AG04450 (cell line): ENCODE results near the gene VWF. TPM values are rescaled to one million over a fixed set of nuclear protein-coding genes. Genes with fewer than 3 reads are reported as not detected.

Experiments used
- CTCF ChIA-PET: fragments of 300-600, 350-600 bp; formaldehyde crosslinking; extraction: SDS; loops from one replicate; lab custom pipeline; 2022; ENCODE audit warnings: antibody characterized with exemption, inconsistent platforms; lab: Charles Lee
- POLR2A ChIA-PET: fragments of 350-600 bp; formaldehyde crosslinking; extraction: SDS; loops from one replicate; lab custom pipeline; 2021; ENCODE audit warnings: antibody characterized with exemption, inconsistent platforms; lab: Yijun Ruan, JAX
- DNase-seq: peaks from one replicate; pipeline ENCODE4 v3.0.0-alpha.2; 2011; ENCODE audit warnings: low read depth, low spot score
- H3K27ac ChIP-seq: one replicate; pipeline ENCODE4 v1.5.1; 2012; ENCODE audit warnings: low read depth, low read length, control low read depth
- H3K27me3 ChIP-seq: one replicate; pipeline ENCODE4 v1.6.0; 2012; ENCODE audit warnings: low read length; ENCODE audit not compliant: control insufficient read depth, insufficient read depth
- H3K4me3 ChIP-seq: 2 replicates; pipeline ENCODE4 v1.5.1; 2011; ENCODE audit warnings: mild to moderate bottlenecking, low read depth, low read length, control low read depth
- H3K9me3 ChIP-seq: 2 replicates; pipeline ENCODE4 v1.5.1; 2012; ENCODE audit warnings: low read length; ENCODE audit not compliant: control insufficient read depth, insufficient read depth
- polyA plus RNA-seq: library from polyadenylated mRNA; depleted of rRNA; stranded (reverse); fragments of >200 nt; gene quantifications from 2 replicates; pipeline ENCODE4 v1.2.3, GENCODE V29; 2011
- TF ChIP-seq, protein P1 (sequence below): IDR thresholded peaks from 2 replicates; pipeline ENCODE4 v1.5.1; 2011; ENCODE audit warnings: low read depth, low read length, control low read depth, inconsistent platforms

Gene VWF
- polyA plus RNA-seq, 1 experiment: 0.35 TPM

GRCh38 chr12:6059221-6059620 is 65.2 kb downstream of the VWF start:
- H3K27ac ChIP-seq: no peak overlapping the region
- no peak overlapping the region for H3K4me3 ChIP-seq
- ChIA-PET CTCF (interaction anchor here (2.4 to 3.5 kb wide), 2 partner anchors 220 to 225 kb away, joined by 12 to 15 read pairs; no protein-coding TSS in a partner anchor), POLR2A (no interaction called here)
- DNase-seq: no peak
- no peaks in the 10 kb centered on the region for H3K27me3 ChIP-seq
- H3K9me3 ChIP-seq: no peaks in the 10 kb centered on the region; the same call in 1 of the 2 replicates
- TF ChIP-seq, protein P1, sequence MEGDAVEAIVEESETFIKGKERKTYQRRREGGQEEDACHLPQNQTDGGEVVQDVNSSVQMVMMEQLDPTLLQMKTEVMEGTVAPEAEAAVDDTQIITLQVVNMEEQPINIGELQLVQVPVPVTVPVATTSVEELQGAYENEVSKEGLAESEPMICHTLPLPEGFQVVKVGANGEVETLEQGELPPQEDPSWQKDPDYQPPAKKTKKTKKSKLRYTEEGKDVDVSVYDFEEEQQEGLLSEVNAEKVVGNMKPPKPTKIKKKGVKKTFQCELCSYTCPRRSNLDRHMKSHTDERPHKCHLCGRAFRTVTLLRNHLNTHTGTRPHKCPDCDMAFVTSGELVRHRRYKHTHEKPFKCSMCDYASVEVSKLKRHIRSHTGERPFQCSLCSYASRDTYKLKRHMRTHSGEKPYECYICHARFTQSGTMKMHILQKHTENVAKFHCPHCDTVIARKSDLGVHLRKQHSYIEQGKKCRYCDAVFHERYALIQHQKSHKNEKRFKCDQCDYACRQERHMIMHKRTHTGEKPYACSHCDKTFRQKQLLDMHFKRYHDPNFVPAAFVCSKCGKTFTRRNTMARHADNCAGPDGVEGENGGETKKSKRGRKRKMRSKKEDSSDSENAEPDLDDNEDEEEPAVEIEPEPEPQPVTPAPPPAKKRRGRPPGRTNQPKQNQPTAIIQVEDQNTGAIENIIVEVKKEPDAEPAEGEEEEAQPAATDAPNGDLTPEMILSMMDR: no peak

GRCh38 chr12:6058481-6059161 is 65.8 kb downstream of the VWF start:
- POLR2A ChIA-PET: interaction anchor here (0.5 kb wide), 1 partner anchor 236 kb away, joined by 3 read pairs; no protein-coding TSS in a partner anchor
- TF ChIP-seq, protein P1: no peak
- DNase-seq: no peak

DNA sequence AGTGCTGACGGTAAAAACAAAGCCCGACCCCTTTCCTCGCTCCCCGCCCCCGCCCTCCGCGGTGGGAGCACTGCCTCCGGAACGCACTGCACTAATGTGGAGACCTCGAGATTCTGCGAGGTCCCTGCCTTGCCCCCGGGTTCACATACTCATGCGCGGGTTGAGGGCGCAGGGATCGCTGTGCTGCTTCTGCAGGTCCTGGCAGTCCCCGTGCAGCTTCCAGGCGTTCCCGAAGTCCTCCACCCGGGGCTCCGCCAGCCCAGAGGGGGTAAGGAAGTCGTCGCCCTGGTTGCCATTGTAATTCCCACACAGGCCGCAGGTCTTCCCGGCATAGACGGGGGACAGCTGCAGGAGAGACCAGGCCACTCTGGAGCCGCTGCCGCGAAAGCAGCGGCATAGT is 66.8 kb downstream of the VWF start:
- ChIA-PET POLR2A (interaction anchor here (0.6 kb wide), 1 partner anchor 62 kb away, joined by 5 read pairs; no protein-coding TSS in a partner anchor), CTCF (interaction anchor here (0.6 to 2.4 kb wide), 6 partner anchors 19 to 858 kb away, joined by 3 to 12 read pairs (median 4); no protein-coding TSS in a partner anchor)
- no peak overlapping the region for H3K27ac ChIP-seq
- no peaks in the 10 kb centered on the region; the same call in 1 of the 2 replicates for H3K9me3 ChIP-seq
- H3K27me3 ChIP-seq: no peaks in the 10 kb centered on the region
- no peak for DNase-seq
- TF ChIP-seq, protein P1: no peak
- no peak overlapping the region for H3K4me3 ChIP-seq

More at GRCh38 chr12:6058481-6059161, 65.8 kb downstream of the VWF start:
- CTCF ChIA-PET: interaction anchor here (0.6 to 3.5 kb wide), 3 partner anchors 18 to 226 kb away, joined by 3 to 15 read pairs (median 12); no protein-coding TSS in a partner anchor
- Histone ChIP-seq H3K27ac (no peak overlapping the region), H3K9me3 (no peaks in the 10 kb centered on the region; the same call in 1 of the 2 replicates), H3K4me3 (no peak overlapping the region), H3K27me3 (no peaks in the 10 kb centered on the region)

DNA sequence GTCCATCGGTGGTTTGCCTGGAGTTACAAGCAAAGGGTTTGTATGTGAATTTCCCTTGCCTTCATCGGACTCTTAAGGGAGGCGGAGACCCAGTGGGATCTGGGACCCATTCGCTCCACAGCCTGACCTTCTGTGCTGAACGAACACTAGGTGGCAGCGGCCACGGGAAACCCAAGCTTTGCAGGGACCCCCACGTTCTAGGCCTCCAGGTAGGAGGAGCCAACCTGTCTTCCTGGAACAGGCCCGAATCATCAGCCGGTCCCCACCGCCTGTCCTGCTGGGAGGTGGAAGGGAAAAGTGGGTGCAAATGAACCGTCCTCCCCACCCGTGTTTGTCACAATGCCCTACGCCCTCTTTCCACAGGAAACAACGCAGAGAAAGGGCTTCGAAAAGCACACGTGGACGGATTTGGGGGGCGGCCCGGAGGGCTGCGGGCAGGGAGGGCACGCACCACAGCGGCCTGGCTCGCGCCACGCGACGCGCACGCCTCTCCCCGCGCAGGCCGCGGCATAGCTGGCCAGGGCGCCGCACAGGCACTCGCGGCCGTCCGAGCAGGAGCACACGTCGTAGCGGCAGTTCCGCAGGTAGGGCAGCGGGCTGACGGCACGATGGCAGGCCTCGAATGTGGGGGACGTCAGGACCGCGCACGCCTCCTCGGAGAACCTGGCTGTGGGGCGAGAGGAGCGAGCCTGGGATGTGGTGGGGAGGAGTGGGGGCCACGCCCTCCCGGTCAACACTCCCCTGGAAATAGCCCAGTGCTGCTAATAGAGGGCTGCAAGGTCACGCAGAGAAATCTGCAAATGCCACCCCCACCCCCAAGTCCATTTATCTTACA is 67.8 kb downstream of the VWF start:
- POLR2A ChIA-PET: no interaction called here

More for the DNA sequence above, 67.8 kb downstream of the VWF start:
- CTCF ChIA-PET: interaction anchor here (0.6 to 1.4 kb wide), 2 partner anchors 222 to 254 kb away, joined by 3 to 5 read pairs; no protein-coding TSS in a partner anchor
- TF ChIP-seq, protein P1: peak; percentile 32; the same call in 1 of the 2 replicates
- DNase-seq: no peak
- Histone ChIP-seq H3K9me3 (peaks cover 4% of the 10 kb centered on the region; the same call in 1 of the 2 replicates), H3K27me3 (no peaks in the 10 kb centered on the region), H3K4me3 (no peak overlapping the region), H3K27ac (no peak overlapping the region)
